LNCaP clone FGC (cell line): ENCODE results near the gene TAMALIN.

Source experiments
- DNase-seq: peaks from one replicate; pipeline ENCODE4 v3.0.0-alpha.2; 2011; ENCODE audit warnings: low read depth
- H3K4me3 ChIP-seq: 2 replicates; pipeline ENCODE4 v1.5.1; 2011; ENCODE audit warnings: mild to moderate bottlenecking, low read depth, low read length, control low read depth
- TF ChIP-seq, protein P1 (sequence below): IDR thresholded peaks from 2 replicates; pipeline ENCODE4 v1.5.1; 2012; ENCODE audit warnings: mild to moderate bottlenecking; ENCODE audit not compliant: control insufficient read depth, insufficient read depth; ENCODE audit errors: extremely low read depth

Gene TAMALIN

DNA sequence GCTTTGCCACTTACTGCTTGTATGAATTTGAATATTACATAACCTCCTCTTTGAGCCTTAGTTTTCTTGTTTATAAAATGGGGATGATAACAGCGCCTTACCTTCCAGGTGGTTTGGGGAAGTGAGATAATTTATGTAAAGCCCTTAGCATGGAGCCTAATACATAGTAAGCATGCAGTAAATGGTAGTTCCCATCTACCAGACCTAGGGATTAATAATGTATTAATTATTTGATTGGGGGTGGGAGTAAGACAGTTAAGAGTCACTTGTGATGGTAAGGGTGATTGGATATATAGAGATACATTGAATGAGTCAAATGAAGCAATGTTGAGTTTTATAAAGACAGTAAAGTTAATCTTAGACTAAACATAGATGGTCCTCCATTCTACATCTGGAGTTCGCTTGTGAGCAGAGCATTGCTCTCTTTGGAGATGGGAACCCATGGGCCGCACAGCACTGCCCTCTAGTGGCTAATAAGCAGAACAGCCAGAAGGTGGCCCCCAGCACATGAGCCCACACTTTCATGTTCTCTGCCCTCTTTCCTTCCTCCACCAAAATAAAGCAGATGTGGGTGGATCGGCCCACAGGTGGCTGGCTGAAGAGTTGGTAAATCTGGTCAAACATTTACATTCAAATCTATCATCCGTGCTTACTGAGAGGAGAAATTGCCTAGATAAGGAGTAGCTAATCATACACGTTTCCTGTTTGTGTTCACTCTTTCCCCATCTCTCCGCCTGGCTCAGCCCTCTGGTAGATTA is 26.5 kb upstream of the TAMALIN start:
- TF ChIP-seq, protein P1, sequence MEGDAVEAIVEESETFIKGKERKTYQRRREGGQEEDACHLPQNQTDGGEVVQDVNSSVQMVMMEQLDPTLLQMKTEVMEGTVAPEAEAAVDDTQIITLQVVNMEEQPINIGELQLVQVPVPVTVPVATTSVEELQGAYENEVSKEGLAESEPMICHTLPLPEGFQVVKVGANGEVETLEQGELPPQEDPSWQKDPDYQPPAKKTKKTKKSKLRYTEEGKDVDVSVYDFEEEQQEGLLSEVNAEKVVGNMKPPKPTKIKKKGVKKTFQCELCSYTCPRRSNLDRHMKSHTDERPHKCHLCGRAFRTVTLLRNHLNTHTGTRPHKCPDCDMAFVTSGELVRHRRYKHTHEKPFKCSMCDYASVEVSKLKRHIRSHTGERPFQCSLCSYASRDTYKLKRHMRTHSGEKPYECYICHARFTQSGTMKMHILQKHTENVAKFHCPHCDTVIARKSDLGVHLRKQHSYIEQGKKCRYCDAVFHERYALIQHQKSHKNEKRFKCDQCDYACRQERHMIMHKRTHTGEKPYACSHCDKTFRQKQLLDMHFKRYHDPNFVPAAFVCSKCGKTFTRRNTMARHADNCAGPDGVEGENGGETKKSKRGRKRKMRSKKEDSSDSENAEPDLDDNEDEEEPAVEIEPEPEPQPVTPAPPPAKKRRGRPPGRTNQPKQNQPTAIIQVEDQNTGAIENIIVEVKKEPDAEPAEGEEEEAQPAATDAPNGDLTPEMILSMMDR: peak; percentile 95
- no peak for DNase-seq

DNA sequence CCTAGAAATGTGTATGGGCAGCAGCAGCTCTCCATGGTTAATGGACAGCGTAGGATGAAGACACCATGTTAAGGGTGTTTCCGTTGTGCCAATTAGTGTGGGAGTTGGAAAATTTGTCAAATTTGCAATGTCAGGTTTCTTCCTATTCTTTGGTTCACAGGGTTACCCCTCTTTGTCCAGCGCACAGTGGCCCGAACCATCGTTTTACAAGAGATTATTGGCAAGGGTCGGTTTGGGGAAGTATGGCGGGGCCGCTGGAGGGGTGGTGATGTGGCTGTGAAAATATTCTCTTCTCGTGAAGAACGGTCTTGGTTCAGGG is 26.0 kb upstream of the TAMALIN start:
- no peak for DNase-seq
- TF ChIP-seq, protein P1: no peak
- H3K4me3 ChIP-seq: no peak overlapping the region

More for the DNA sequence above, 26.5 kb upstream of the TAMALIN start:
- H3K4me3 ChIP-seq: no peak overlapping the region

DNA sequence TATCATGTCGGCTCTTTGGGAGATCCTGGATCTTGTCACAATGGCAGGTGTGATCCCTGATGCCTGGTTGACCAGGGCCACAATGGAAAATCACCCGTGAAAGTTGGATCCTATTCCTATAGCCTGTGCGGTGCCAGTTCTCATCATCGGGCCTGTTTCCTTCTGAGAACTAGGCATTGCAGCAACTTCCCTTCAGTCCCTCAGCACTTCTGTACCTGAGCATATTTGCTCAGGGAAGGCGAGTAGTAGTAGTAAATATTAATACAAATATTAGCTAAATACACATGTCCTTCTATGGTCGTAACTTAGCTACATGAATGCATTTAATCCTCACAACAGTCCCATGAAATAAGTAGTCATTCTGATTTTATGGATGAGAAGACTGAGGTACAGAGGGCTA is 22.1 kb upstream of the TAMALIN start:
- TF ChIP-seq, protein P1: no peak
- H3K4me3 ChIP-seq: no peak overlapping the region
- peak; percentile 96 for DNase-seq

GRCh38 chr12:51985154-51985835 is 21.5 kb upstream of the TAMALIN start:
- DNase-seq: peak; percentile 1
- no peak overlapping the region for H3K4me3 ChIP-seq
- TF ChIP-seq, protein P1: no peak

DNA sequence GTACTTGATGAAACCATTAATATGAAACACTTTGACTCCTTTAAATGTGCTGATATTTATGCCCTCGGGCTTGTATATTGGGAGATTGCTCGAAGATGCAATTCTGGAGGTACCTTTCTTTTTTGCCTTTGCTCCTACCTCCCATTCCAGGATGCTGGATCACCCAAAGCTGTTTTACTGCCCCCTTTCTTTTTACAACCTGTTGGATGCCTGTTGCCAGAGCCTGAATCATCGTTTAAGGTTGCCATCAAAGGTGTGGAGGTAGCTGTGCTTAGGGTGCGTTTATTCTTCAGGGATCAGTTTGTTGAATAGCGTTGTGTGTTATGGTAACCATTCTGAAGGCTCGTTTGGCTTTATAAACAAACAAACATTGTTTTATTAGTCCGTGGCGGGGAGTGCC is 19.9 kb upstream of the TAMALIN start:
- no peak overlapping the region for H3K4me3 ChIP-seq
- DNase-seq: no peak
- TF ChIP-seq, protein P1: no peak

- no peak for DNase-seq
- H3K4me3 ChIP-seq: no peak overlapping the region
- TF ChIP-seq, protein P1: no peak
These were observed 14.5 kb upstream of the TAMALIN start for GRCh38 chr12:51992246-51992645.

DNA sequence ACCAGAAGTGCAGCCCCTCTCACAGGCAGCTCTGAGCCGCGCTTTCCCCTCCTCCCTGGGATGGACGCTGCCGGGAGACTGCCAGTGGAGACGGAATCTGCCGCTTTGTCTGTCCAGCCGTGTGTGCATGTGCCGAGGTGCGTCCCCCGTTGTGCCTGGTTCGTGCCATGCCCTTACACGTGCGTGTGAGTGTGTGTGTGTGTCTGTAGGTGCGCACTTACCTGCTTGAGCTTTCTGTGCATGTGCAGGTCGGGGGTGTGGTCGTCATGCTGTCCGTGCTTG is 12.3 kb upstream of the TAMALIN start:
- DNase-seq: no peak
- TF ChIP-seq, protein P1: no peak
- H3K4me3 ChIP-seq: no peak overlapping the region
